GM12875 (cell line): ENCODE measurements around the gene USP10.

Experiments used
- H3K4me3 ChIP-seq: one replicate; pipeline ENCODE4 v1.5.1; 2011; ENCODE audit warnings: low read depth, low read length, control low read depth
- CTCF ChIP-seq: IDR thresholded peaks from 2 replicates; pipeline ENCODE4 v1.5.1; 2011; ENCODE audit warnings: low read depth, mild to moderate bottlenecking, control low read depth, inconsistent platforms, low read length, moderate library complexity, borderline replicate concordance; ENCODE audit not compliant: insufficient read depth

Gene USP10

GRCh38 chr16:84806256-84806889, 106.6 kb downstream of the USP10 start:
- no peak for TF ChIP-seq CTCF
- H3K4me3 ChIP-seq, result no peak overlapping the region

DNA sequence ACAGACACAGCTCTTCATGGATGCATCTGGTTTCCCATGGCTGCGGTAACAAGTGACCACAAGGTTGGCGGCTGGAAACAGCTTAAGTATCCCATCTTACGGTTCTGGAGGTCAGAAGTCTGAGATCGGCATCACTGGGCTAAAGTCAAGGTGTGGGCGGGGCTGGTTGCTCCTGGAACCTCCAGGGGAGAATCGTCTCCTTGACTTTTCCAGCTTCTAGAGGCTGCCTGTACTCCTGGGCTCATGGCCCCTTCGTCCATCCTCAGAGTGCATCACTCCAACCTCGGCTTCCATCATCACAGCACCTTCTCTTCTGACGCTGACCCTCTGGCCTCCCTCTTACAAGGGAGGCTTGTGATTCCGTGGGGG, 107.1 kb downstream of the USP10 start:
- no peak for TF ChIP-seq CTCF

GRCh38 chr16:84807776-84808175, 108.0 kb downstream of the USP10 start:
- no peak for TF ChIP-seq CTCF
- H3K4me3 ChIP-seq, result no peak overlapping the region

More for the DNA sequence above, 107.1 kb downstream of the USP10 start:
- H3K4me3 ChIP-seq, result no peak overlapping the region

DNA sequence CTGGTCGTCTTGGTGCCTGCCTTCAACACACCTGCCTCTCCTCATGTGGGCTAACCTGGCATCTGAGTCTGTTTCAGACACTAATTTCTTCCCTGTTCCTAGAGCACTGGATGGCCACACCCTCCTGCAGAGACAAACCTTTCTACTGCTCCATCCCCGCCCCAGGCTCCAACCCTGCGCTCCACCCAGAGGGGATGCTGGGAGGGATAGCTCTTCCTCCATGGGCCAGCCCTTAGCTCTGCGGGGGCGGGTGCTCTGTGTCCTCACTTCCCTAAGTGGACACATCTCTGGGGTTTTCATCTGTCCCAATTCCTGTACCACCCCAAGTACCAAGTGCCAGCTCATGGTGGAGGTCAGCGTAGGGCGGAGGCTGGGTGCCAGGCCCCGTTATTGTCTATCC, 109.0 kb downstream of the USP10 start:
- no peak for TF ChIP-seq CTCF
- H3K4me3 ChIP-seq, result no peak overlapping the region

DNA sequence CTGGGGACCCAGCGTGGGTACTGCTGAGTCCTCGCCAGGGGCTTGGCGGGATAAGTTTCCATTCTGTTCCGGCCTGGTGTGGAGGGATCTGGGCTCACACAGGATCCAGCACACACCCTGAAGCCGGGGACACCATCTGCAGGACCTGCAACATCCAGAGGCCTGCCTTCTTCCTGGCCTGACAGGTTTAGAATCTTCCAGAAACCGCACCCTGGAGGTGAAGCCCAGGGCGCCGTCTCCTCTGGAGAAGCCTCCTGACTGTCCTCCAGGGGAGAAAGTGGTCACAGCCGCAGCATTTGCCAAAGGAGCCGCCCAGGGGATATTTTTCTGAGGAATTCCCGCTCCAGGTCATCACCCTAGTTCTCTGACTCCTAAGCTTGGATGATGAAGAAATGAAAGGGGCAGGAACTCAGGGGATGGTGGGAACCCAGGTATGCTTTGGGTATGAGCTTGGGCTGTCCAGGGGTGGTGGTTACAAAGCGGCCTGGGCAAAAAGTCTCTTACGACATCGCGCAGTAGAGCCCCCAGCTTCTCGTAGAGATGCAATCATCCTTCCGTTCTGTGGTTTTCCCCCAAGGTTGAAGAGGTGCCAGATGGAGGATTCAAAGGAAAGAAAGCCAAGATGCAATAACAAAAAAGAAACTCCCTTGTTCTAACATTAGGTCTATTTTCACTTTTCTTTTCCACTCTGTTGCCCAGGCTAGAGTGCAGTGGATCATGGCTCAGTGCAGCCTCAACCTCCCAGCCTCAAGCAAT, 110.9 kb downstream of the USP10 start:
- H3K4me3 ChIP-seq, result no peak overlapping the region
- TF ChIP-seq CTCF, result no peak

DNA sequence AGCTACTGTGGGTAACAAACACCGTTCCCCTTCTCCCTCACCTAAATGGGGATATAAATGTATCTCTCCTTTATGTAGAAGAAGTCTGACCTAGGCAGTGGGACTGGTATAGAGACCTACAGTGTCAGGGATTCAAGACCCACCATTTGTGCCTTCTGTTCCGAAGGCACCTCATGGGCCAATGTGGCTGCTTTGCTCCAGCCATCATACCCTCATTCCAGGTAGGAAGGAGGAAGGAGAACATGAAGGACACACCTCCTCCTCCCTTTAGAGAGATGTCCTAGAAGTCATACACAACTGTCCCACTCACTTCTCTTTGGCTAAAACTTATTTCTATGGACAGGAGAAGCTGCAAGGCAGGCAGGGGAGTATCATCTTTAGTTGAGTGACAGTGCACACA, 111.7 kb downstream of the USP10 start:
- TF ChIP-seq CTCF, result no peak
- H3K4me3 ChIP-seq, result no peak overlapping the region
